ENCODE measurements around the gene PRDX2.

Gene PRDX2

DNA sequence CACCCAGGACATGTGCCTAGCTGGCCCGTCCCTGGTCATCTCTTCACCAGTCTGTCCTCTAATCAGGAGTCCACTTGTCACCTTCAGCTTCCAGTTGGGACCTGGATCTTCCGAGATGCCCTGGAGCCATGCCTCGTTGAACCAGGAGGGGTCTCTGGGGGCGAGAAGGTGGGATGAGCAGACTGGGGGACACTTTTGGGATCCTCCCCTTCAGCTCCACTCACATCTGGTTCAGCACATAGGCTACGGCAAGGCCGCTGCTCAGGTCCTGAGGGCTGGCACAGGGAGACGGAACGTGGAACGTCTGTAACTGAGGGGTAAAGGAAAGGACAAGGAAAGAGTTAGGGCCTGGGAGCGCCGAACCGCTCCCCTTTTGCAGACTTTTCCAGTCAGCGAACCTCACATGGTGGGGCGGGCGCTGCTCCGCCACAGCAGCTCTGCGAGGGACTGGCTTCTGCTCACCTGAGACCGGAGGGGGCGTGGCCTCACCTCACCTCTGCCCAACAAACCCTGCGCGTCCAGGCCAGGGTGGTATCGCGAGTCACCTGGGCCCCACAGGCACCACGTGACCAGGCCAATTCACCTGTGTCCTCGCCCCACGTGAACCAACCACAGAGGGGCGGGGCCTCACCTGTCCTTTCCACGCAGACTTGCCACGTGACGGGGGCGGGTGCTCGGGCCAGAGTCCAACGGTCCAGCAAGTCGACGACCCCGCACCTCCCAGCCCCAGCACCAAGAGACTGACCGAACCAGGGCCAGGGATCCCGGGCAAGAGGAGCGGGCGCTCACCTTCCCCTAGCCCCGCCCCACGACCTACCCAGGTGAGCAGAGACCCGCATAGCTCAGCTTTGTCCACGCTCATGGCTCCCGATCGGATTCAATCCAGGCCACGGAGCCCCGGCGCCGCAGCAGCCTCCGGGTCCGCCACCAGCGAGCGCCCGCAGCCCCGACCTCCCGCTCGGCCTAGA is 26.7 kb downstream of the PRDX2 start, which contains the start of gene HOOK2:
TSS of gene HOOK2 (minus strand) at position 965 of the 968 bp plus-strand sequence. CDS start at position 862, 103 bp downstream.
- Histone ChIP-seq H4K20me1 (ENCODE audit: control insufficient read depth, insufficient read depth, low read depth, low read length) (no peaks in the 10 kb centered on the region), H3K9me3 (ENCODE audit: control insufficient read depth, insufficient read depth, low read length) (no peaks in the 10 kb centered on the region), H3K79me2 (ENCODE audit: control insufficient read depth, low read length) (no peaks in the 10 kb centered on the region), H3K4me1 (ENCODE audit: control insufficient read depth, low read length) (peaks cover 38% of the 10 kb centered on the region), H3K4me2 (ENCODE audit: low read length) (peak within 1 kb of the TSS; percentile 93), H3K36me3 (ENCODE audit: control insufficient read depth, low read length) (peaks cover 3% of the 10 kb centered on the region; the same call in 1 of the 2 replicates), H3K4me3 (ENCODE audit: low read length) (peak within 1 kb of the TSS; percentile 87), H3K27me3 (ENCODE audit: control insufficient read depth, low read length) (no peaks in the 10 kb centered on the region), H3F3A (ENCODE audit: control insufficient read depth, insufficient read depth) (peaks cover 7% of the 10 kb centered on the region; the same call in 1 of the 2 replicates), H3K9me2 (replicated peaks; ENCODE audit: control insufficient read depth, low read length) (no peaks in the 10 kb centered on the region), H3K27ac (ENCODE audit: low read depth, low read length) (no peak within 1 kb of the TSS; the same call in 1 of the 2 replicates)
- no peak for TF ChIP-seq EZH2phosphoT487 (IDR thresholded peaks at IDR 0.05; ENCODE audit: borderline replicate concordance, low read length)
- TF ChIP-seq, protein P1, sequence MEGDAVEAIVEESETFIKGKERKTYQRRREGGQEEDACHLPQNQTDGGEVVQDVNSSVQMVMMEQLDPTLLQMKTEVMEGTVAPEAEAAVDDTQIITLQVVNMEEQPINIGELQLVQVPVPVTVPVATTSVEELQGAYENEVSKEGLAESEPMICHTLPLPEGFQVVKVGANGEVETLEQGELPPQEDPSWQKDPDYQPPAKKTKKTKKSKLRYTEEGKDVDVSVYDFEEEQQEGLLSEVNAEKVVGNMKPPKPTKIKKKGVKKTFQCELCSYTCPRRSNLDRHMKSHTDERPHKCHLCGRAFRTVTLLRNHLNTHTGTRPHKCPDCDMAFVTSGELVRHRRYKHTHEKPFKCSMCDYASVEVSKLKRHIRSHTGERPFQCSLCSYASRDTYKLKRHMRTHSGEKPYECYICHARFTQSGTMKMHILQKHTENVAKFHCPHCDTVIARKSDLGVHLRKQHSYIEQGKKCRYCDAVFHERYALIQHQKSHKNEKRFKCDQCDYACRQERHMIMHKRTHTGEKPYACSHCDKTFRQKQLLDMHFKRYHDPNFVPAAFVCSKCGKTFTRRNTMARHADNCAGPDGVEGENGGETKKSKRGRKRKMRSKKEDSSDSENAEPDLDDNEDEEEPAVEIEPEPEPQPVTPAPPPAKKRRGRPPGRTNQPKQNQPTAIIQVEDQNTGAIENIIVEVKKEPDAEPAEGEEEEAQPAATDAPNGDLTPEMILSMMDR (IDR thresholded peaks at IDR 0.05; ENCODE audit: low read depth, low read length, poor library complexity, severe bottlenecking), result no peak

DNA sequence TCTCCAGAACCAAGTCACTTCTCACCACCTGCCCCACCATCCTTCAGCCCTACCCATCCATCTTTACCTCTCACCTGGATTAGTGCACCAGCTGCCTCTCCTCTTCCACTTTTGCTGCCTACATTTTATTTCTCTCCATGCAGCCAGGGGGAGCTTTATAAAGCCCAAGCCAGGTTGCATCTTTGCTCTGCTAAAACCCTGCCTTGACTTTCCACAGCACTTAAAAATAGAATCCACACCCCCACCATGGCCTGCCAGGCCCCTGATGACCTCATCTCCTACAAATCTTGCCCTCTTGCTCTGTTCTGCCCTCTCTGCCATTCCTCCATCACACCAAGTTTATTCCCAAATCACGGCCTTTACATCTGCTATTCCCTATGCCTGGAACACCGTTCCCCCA is 28.0 kb downstream of the PRDX2 start:
- Histone ChIP-seq H3F3A (ENCODE audit: control insufficient read depth, insufficient read depth) (peaks cover 7% of the 10 kb centered on the region; the same call in 1 of the 2 replicates), H3K36me3 (ENCODE audit: control insufficient read depth, low read length) (peaks cover 3% of the 10 kb centered on the region; the same call in 1 of the 2 replicates), H3K9me2 (replicated peaks; ENCODE audit: control insufficient read depth, low read length) (no peaks in the 10 kb centered on the region), H3K4me3 (ENCODE audit: low read length) (no peak overlapping the region), H4K20me1 (ENCODE audit: control insufficient read depth, insufficient read depth, low read depth, low read length) (no peaks in the 10 kb centered on the region), H3K4me2 (ENCODE audit: low read length) (no peak overlapping the region), H3K27ac (ENCODE audit: low read depth, low read length) (no peak overlapping the region), H3K79me2 (ENCODE audit: control insufficient read depth, low read length) (no peaks in the 10 kb centered on the region), H3K27me3 (ENCODE audit: control insufficient read depth, low read length) (no peaks in the 10 kb centered on the region), H3K9me3 (ENCODE audit: control insufficient read depth, insufficient read depth, low read length) (no peaks in the 10 kb centered on the region), H3K4me1 (ENCODE audit: control insufficient read depth, low read length) (peaks cover 26% of the 10 kb centered on the region)
- no peak for TF ChIP-seq EZH2phosphoT487 (IDR thresholded peaks at IDR 0.05; ENCODE audit: borderline replicate concordance, low read length)
- TF ChIP-seq, protein P1 (IDR thresholded peaks at IDR 0.05; ENCODE audit: low read depth, low read length, poor library complexity, severe bottlenecking), result peak; percentile 34

DNA sequence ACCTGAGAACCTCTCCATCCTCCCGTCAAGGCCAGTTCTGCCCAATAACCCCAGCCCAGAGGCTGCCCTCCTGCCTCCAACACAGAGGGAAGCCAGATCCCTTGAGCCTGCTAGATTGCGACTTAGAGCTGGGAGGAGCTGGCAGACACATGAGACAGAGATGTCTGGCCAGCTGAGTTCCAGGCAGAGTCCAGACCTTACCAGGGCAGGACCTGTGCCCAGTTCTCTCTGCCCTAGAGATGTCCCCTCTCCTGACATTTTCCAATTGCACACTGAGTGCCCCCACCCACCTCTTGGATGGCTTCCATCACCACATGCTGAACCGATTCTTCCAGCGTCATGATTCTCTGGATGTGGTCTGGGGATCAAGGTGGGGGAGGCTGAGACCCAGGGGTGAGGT is 29.3 kb downstream of the PRDX2 start:
- Histone ChIP-seq H3K27ac (ENCODE audit: low read depth, low read length) (no peak overlapping the region), H3K27me3 (ENCODE audit: control insufficient read depth, low read length) (no peaks in the 10 kb centered on the region), H3F3A (ENCODE audit: control insufficient read depth, insufficient read depth) (peaks cover 7% of the 10 kb centered on the region; the same call in 1 of the 2 replicates), H3K9me2 (replicated peaks; ENCODE audit: control insufficient read depth, low read length) (no peaks in the 10 kb centered on the region), H3K79me2 (ENCODE audit: control insufficient read depth, low read length) (no peaks in the 10 kb centered on the region), H3K4me3 (ENCODE audit: low read length) (no peak overlapping the region), H4K20me1 (ENCODE audit: control insufficient read depth, insufficient read depth, low read depth, low read length) (no peaks in the 10 kb centered on the region), H3K36me3 (ENCODE audit: control insufficient read depth, low read length) (peaks cover 3% of the 10 kb centered on the region; the same call in 1 of the 2 replicates), H3K9me3 (ENCODE audit: control insufficient read depth, insufficient read depth, low read length) (no peaks in the 10 kb centered on the region), H3K4me2 (ENCODE audit: low read length) (no peak overlapping the region), H3K4me1 (ENCODE audit: control insufficient read depth, low read length) (peaks cover 13% of the 10 kb centered on the region)
- TF ChIP-seq, protein P1 (IDR thresholded peaks at IDR 0.05; ENCODE audit: low read depth, low read length, poor library complexity, severe bottlenecking), result no peak
- no peak for TF ChIP-seq EZH2phosphoT487 (IDR thresholded peaks at IDR 0.05; ENCODE audit: borderline replicate concordance, low read length)

All from DOHH2 (cell line).